Testis (tissue), 3 donors: ENCODE results near the gene MYCT1. TPM values are rescaled to one million over a fixed set of nuclear protein-coding genes. Genes with fewer than 3 reads are reported as not detected.

ENCODE experiments used
- DNase-seq: peaks from one replicate; pipeline ENCODE4 v3.0.0-alpha.2; 2019
- H3K27ac ChIP-seq, 2 donors: fragments of 200-600 bp; sonication (generic); one replicate each; pipeline ENCODE4 v1.5.1; 2019
- H3K27me3 ChIP-seq: fragments of 200-600 bp; sonication (generic); one replicate; pipeline ENCODE4 v1.5.1; 2019
- H3K36me3 ChIP-seq: fragments of 200-600 bp; sonication (generic); one replicate; pipeline ENCODE4 v1.5.1; 2017; ENCODE audit warnings: low read depth; ENCODE audit errors: missing control alignments
- H3K4me1 ChIP-seq: fragments of 200-600 bp; sonication (generic); one replicate; pipeline ENCODE4 v1.5.1; 2019
- H3K4me3 ChIP-seq, 2 donors: fragments of 200-600 bp; sonication (generic); one replicate each; pipeline ENCODE4 v1.5.1; 2017 to 2019
- H3K9me3 ChIP-seq: fragments of 200-600 bp; sonication (generic); one replicate; pipeline ENCODE4 v1.5.1; 2017
- CTCF ChIP-seq, 3 experiments: fragments of 450-650 bp in 2 of 3; fragments of 200-600 bp in 1 of 3; sonication (generic) in 1 of 3; IDR thresholded peaks; one replicate each; pipeline ENCODE4 v1.5.1; 2016 to 2019; ENCODE audit warnings: antibody characterized with exemption in 3 of 3, mild to moderate bottlenecking in 2 of 3, moderate library complexity in 1 of 3
- POLR2A ChIP-seq: fragments of 450-650 bp; IDR thresholded peaks from one replicate; pipeline ENCODE4 v1.6.1; 2017; ENCODE audit warnings: antibody characterized with exemption, mild to moderate bottlenecking, moderate library complexity
- WGBS, 2 donors: methylation state at CpG; one replicate each; pipeline ENCODE4 v1.1.5; 2018; 5-methylcytosine and 5-hydroxymethylcytosine counted together
- intact Hi-C: fragments of 100-400 bp; cut with DNase I; formaldehyde crosslinking; loops from one replicate; pipeline ENCODE4 v1.15.1; 2023; ENCODE audit warnings: low total_unique reads
- polyA plus RNA-seq: library from polyadenylated mRNA; stranded (reverse); fragments of 350-450 nt; fragmentation: Illumina TruSeq; extraction: RNeasy Lipid Tissue Mini Kit (QIAGEN cat#74804); gene quantifications from one replicate; pipeline ENCODE4 v1.2.3, GENCODE V29; 2014; ENCODE audit warnings: low read depth, low replicate concordance; ENCODE audit not compliant: insufficient read depth
- total RNA-seq, 2 donors: library from RNA; depleted of rRNA; stranded (reverse); fragments of >200 nt; gene quantifications; one replicate each; pipeline ENCODE4 v1.2.3, GENCODE V29; 2016

The MYCT1 gene
- total and polyA plus RNA-seq, 3 donors from 2014 or later = 2.3 to 4.3 (median 3.4) TPM

DNA sequence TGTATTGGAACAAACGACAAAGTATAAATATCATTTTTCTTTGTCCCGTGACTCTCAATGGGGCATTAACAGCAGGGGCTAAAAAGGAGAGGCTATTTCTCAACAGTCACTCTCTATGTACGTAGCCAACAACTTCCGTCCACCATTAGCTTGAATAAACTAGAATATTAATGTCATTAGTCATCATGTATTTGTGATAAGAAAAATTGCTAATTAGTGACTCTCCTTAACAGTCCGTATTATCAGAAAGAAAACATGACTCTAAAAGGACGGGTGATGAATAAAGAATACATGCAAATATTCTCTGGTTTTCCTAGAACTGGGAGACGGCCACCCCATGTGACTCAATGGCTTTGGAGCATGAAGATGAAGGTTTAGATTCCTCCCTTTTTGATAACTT lies 71.5 kb downstream of the MYCT1 start:
- Histone ChIP-seq H3K4me1 (no peaks in the 10 kb centered on the region), H3K27me3 (no peaks in the 10 kb centered on the region), H3K9me3 (no peaks in the 10 kb centered on the region), H3K36me3 (no peaks in the 10 kb centered on the region), H3K4me3 (no peak overlapping the region), H3K27ac (no peak overlapping the region)
- WGBS, 2 donors = 76 to 85% methylated on average over 7 of the region's 7 CpGs
- intact Hi-C loops = no loop called here
- DNase-seq = no peak
- no peak for TF ChIP-seq POLR2A
- no peak for TF ChIP-seq CTCF (IDR thresholded peaks at IDR 0.05)

- no peaks in the 10 kb centered on the region for H3K9me3 ChIP-seq
- TF ChIP-seq CTCF (IDR thresholded peaks at IDR 0.05) (no peak), POLR2A (no peak)
- no peak for DNase-seq
- H3K36me3 ChIP-seq = no peaks in the 10 kb centered on the region
- H3K27me3 ChIP-seq = no peaks in the 10 kb centered on the region
- no peak overlapping the region for H3K27ac ChIP-seq
- H3K4me3 ChIP-seq = no peak overlapping the region
- H3K4me1 ChIP-seq = no peaks in the 10 kb centered on the region
- intact Hi-C loops = no loop called here
- WGBS, 2 donors = 81 to 98% methylated on average over 2 of the region's 2 CpGs
Measured at GRCh38 chr6:152769993-152770392, 72.3 kb downstream of the MYCT1 start.

DNA sequence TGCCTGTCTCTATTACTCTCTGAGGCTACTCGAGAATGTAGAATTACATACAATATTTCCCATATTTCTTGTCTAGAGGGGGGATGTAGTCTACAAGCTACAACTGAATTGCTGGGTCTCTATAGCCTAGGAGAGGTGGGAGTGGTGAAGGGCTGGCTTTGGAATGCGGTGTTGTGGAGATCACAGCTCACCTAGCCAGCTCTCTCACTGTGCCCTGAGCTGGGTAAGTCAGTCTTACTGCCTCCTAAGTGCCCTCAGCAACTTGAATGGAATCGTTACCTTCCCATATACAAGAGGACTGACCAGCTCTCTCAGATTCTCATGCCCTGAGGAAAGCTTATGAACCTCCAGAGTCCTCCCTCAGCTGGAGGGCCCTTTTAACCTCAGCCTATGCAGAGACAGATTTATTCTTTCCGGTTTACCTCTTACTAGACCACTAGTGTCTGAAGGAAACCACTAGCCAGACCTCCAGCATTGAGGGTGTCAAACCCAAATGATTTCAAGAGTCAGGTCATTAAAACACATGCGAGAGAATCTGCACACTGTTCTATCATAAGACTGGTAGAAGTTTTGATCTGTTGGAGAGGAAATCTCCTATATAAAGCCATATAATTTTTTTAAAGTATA lies 73.5 kb downstream of the MYCT1 start:
- WGBS, 2 donors = 78 to 83% methylated on average over 5 of the region's 5 CpGs
- H3K9me3 ChIP-seq = no peaks in the 10 kb centered on the region
- no peak overlapping the region for H3K4me3 ChIP-seq
- H3K4me1 ChIP-seq = no peaks in the 10 kb centered on the region
- no peaks in the 10 kb centered on the region for H3K36me3 ChIP-seq
- TF ChIP-seq POLR2A (no peak), CTCF (IDR thresholded peaks at IDR 0.05) (no peak)
- no peaks in the 10 kb centered on the region for H3K27me3 ChIP-seq
- no peak for DNase-seq
- no peak overlapping the region for H3K27ac ChIP-seq
- intact Hi-C loops = no loop called here

Other genes with a start within 250 kb of the MYCT1 start
- 100 to 1,000 TPM; 228 to 255 TPM for gene SYNE1, start 60.5 kb upstream of the MYCT1 start, total RNA-seq
- gene SYNE1, start 60.5 kb upstream of the MYCT1 start, polyA plus RNA-seq = 57.2 TPM
- 1 to 10 TPM in 1 of 2 donors, under 1 TPM in 1; 0.81 to 1.1 TPM for gene VIP, start 52.9 kb downstream of the MYCT1 start, total RNA-seq
- gene VIP, start 52.9 kb downstream of the MYCT1 start, polyA plus RNA-seq = 0.79 TPM